ENCODE results near the gene DCLRE1A. TPM values are rescaled to one million over a fixed set of nuclear protein-coding genes. Genes with fewer than 3 reads are reported as not detected.

Gene DCLRE1A
- total RNA-seq (ENCODE audit: low replicate concordance): 2.3 and 4.3 TPM in 2 replicates

GRCh38 chr10:113854013-113854760, at the start of gene DCLRE1A, which contains the start of gene NHLRC2:
DCLRE1A (minus strand) TSS chr10:113854082; CDS start chr10:113853182, 900 bp downstream.
NHLRC2 (plus strand) TSS chr10:113854661; CDS start chr10:113854873, 212 bp downstream.

Other genes starting within 250 kb of the DCLRE1A start
- gene NRAP, start 190.0 kb downstream of the DCLRE1A start, total RNA-seq (ENCODE audit: low replicate concordance): under 0.01 TPM in 1 of 2 replicates, not detected in the other
- gene CASP7, start 174.2 kb downstream of the DCLRE1A start, total RNA-seq (ENCODE audit: low replicate concordance): 27.1 and 37.3 TPM in 2 replicates
- gene PLEKHS1, start 102.4 kb downstream of the DCLRE1A start, total RNA-seq (ENCODE audit: low replicate concordance): not detected in 2 replicates
- 2.6 and 6.9 TPM in 2 replicates for gene NHLRC2, start 579 bp upstream of the DCLRE1A start, total RNA-seq (ENCODE audit: low replicate concordance)
- not detected in 2 replicates for gene ADRB1, start 189.8 kb upstream of the DCLRE1A start, total RNA-seq (ENCODE audit: low replicate concordance)